ENCODE results near the gene MED13L.
"Not testable (repeated sequence)": the region's sequence is repeated elsewhere in the genome, so short reads cannot be mapped to it uniquely, and the experiment has no call there.

The MED13L gene

DNA sequence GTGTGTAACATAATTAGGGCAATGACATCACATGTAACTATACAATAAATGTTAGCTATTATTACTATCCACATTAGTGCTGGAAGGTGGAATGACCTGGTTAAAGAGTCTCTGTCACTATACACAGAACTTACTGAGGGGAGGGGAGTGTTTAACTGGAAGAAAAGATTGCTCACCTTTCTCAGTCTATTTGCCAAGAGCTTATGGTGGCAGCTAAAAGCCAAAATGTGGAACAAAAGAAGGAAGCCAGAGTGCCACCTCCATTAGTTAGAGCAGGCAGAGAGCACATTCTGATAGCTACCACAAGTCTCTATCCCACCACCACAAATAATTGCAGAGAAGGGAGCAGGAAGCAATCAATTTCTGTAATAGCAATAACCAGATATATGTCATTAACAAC is 124.4 kb downstream of the MED13L start:
- no peak for DNase-seq (ENCODE audit: low spot score)

DNA sequence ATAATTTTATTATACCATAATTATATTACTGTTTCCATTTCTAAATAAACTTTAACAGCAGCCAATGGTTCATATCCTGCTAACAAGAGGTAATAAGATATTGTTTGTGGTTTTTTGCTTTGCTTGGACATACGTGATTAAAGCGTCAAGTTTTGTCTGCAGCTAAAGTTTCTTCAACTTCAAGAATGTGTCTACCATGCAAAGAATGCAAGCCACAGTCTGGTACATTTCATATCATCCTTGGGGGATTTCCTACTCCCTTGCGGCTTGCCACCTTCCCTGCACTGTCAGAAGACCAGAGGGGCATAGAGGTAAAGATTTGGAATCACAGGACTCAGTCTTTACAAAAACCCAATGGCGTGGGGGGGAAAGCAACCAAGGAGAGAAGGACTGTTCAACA is 125.2 kb downstream of the MED13L start:
- no peak for DNase-seq (ENCODE audit: low spot score)

DNA sequence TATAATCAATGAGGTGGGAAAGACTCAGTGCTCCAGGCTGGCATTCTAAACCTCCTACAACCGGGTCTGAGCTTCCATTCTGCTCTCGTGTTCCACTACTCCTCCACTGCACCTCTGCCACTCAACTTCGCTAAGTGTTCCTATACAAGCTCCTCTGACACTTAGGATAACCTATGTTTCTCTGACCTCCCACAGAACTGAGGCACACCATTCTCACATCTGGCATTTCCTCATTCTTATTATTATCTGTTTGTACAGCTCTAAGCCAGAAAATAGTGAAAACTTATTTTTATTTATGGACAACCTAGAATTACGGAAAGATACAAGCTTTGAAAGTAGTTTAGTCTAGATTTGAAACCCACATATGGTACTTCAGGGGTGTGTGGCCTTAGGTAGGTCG is 127.0 kb downstream of the MED13L start:
- DNase-seq (ENCODE audit: low spot score), result no peak

DNA sequence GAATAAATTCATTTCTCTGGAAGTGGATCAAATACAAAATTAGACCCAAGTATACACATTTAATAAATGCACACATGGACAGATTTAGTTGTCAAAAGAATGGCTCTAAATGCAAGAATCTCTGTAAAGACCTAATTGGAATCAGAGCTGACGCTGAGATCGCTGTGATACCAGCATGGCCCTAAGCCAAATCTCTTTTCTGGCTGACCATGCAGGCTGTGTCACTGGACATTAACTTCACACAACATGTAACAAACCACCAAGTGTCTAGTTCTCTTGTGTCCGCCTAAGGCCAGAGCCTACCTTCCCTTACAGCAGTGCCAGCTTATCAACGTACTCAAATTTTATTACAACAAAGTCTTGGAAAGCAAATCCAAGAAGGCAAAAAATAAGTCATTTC is 127.5 kb downstream of the MED13L start:
- no peak for DNase-seq (ENCODE audit: low spot score)

DNA sequence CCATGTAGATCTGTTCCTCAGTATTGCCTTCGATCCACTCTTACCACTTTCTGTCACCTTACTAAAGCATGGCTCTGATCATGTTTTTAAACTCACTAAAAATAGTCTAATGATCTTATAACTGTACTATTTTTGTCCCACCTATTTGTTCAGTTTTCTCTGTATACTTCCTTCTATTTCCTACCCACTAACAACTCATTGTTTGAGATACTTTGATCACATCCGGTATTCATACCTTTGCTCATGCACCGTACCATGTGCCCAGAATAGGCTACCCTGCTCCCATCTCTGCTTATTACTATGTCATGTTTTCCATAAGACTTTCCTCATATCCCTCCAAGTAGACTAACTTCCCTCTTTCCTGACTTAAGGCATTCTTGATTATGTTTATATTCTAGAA is 128.6 kb downstream of the MED13L start:
- no peak for DNase-seq (ENCODE audit: low spot score)

DNA sequence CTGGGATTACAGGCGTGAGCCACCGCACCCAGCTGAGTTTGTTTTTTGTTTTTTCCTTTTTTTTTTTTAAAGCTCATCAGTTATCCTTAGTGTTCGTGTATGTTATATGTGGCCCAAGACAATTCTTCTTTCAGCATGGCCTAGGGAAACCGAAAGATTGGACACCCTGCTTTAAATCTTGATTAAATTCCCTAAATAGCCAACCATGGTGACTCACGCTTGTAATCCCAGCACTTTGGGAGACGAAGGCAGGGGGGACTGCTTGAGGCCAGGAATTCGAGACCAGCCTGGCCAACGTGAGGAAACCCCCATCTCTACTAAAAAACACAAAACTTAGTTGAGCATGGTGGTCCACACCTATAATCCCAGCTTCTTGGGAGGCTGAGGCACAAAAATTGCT is 131.1 kb downstream of the MED13L start:
- no peak for DNase-seq (ENCODE audit: low spot score)

DNA sequence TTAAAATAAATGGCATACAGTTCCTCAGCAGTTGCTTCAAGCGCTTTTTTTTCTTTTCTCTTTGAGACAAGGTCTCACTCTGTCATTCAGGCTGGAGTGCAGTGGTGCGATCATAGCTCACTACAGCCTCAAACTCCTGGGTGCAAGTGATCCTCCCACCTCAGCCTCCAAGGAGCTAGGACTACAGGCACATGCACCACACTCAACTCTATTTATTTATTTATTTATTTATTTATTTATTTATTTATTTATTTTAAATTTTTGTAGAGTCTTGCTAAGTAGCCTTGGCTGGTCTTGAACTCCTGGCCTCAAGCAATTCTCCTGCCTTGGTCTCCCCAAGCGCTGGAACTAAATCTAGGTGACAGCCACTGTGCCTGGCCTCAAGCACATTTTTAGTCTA is 132.0 kb downstream of the MED13L start:
- no peak for DNase-seq (ENCODE audit: low spot score)

DNA sequence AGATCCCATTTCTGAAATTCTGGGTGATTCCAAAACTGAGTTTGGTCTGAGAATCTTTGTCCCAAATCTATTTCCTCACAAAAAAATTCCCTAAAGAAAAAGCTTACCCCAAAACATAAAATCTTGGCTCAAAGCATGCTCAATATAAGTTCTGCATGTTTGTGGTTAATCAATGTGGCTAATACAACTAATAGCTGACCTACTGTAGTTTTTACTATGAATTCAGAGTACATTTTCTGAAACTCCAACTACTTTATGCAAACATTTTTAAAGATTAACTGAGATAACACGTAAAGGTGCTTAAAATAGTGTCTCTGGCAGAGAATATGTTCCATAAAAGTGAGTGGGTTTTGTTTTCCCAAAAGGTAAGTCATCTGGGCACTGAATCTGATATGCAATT is 133.1 kb downstream of the MED13L start:
- no peak for DNase-seq (ENCODE audit: low spot score)

DNA sequence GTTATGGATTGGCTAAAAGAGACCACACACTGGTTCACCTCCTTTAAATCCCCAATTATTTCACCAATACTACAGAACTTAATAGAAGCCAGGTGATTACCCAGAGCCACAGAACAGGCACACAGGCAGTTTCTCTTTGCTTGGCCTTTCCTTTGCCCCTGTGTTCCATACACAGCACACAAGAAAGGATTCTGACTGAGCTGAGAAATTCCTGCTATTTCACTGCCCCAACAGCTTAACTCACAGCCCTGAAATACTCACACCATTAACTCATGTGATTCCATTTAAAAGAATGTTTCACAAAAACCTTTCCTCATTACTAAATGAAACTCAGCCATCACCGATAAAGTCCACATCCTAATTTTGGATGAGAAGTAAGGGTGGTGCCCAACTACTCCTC is 133.6 kb downstream of the MED13L start:
- no peak for DNase-seq (ENCODE audit: low spot score)

DNA sequence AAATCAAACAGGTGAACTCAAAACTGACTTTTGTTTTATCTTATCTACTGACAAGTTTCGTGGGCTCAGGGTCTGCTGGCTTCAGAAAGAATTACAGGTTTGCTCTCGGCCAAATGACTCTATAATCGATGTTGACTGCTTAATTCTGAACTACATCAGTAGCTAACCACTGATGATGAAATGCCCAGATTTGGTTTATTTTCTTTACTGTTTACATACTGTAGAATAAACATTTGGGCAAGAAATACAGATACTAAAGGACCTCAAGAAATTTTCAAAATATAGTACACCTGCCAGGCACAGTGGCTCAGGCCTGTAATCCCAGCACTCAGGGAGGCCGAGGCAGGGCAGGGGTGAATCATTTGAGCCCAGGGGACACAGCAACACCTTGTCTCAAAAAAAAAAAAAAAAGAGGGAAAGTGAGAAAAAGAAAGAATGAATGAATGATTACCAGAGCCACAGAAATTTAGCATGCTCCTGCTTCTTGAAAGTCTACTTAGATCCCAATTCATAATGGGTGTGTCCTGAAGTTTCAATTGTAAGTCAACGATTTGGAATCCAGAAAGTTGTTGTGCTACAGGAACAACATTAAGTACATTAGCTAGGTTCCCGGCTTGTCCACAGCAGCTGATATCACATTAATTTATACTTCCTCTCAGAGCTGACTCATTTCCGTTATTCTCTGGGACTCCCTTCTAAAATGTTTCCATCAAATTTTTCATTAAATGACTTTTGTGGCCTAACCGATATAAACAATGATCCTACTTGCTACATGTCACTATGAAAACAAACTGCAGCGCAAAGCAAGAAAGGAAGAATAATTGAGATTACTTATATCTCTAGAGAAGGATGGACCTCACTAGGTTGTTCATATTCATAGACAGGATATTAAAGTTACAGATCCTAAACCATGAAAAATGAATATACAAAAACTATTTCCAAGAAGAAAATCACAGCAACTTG is 134.3 kb downstream of the MED13L start:
- DNase-seq (ENCODE audit: low spot score), result no peak

DNA sequence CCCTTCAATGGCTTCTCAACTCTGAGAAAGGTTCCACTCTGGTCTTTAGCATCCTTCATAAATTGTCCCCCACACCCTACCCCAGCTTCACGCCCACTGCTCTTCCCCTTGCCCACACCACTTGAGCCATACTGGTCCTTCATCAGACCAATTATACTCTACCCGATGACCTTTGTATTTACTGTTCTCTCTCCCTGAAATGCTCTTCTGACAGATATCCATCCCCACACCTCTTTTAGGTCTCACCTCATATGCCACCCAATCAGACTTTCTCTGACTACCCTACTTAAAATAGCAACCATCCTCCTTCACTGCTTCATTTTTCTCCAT is 135.7 kb downstream of the MED13L start:
- no peak for DNase-seq (ENCODE audit: low spot score)

DNA sequence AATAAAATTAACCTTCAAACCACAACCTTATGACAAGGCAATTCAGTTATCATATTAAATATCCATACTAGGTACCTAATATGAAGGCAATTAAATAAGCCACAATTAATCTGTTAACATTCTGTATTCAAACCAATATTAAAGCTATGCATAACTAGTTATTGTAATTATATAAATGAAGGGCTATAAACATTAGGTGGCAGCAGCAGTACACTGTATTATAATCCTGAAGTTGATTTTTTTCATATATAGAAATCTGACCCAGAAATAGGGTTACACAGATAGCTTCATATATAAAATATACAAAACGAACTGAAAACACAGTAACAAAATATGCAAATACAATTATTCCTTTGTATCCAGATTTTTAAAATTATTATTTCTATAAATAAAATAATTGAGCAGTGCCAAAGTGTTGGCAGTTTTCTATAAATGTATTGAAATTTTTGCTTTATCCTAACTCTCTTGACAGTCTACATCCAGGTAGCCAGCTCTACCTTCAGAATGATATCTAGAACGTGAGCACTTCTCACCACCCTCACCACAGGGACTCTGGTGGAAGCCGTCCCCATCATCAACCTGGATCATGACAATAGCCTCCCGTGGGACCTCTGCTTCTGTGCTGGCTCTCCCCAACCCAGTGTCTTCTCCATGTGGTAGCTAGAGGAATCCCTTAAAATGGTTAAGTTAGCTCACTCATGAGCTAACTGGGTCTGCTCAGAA is 136.2 kb downstream of the MED13L start:
- DNase-seq (ENCODE audit: low spot score), result no peak

DNA sequence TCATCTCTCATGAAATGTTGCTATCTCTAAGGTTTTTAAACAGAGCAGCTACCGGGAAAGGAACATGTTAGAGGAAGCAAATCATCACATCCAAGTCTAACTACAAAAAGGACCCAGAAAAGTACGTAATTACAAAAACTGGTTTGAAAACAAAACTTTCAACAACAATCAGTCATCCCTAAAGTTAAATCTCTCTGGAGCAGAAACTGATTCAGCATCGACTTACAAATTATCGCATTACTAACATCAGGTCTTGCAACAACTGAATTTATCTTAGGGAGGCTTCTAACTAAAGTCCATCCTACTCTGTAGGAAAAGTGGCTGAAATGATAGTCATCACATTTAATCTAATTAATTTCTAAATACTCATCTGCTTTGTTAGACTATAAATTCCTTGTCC is 137.0 kb downstream of the MED13L start:
- DNase-seq (ENCODE audit: low spot score), result no peak

DNA sequence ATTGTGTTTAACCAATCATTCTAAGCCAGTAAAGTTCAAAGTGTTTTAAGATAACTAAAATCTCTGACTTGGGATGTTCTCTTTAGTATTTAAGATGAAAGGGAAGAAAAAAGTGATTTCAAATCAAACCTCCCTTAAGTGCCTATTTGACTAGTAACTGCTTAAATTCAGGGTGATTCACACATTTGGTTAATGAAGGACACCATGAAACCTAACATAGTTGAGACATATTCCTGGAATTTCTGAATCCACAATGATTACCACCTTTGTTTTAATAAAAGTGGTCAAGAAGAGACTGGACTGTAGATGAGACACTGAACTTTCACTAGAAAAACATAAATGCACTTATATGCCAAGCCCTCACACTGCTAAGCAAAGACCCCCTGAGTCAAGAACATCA is 138.7 kb downstream of the MED13L start:
- no peak for DNase-seq (ENCODE audit: low spot score)

DNA sequence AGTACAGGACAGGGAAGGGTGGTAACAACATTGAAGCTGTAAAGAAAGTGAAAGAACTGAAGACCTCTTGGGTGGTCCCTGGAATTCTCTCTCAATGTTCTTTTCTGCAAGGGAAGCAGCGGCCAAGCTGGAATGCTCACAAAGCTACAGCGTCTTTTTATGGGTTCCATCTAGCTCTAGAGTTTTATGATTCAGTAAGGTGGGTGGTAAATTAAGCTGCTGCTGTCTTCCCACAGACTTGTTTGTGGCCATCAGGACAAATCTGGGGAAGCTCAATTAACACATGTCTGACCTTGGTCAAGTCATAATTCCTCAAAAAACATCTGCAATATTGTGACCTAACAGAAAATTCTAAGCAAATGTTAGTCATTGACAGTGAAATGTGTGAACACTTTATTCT is 139.1 kb downstream of the MED13L start:
- no peak for DNase-seq (ENCODE audit: low spot score)

DNA sequence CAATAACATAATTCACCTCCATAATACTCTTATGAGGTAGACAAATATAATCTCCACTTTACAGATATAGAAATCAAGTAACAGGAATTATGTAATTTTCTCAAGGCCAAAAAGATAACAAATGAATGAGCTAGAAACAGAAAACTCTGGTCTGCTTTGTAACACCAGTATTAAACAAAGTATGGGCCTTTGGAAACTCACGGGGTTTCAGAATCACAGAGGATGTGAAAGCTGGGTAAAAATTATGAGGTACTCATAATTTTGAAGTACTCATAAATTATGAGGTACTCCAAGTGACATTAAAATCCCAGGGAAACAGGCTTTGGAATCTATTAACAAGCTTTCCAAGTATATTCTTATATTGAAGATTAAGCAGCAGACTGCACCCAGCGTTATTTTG is 140.2 kb downstream of the MED13L start:
- no peak for DNase-seq (ENCODE audit: low spot score)

DNA sequence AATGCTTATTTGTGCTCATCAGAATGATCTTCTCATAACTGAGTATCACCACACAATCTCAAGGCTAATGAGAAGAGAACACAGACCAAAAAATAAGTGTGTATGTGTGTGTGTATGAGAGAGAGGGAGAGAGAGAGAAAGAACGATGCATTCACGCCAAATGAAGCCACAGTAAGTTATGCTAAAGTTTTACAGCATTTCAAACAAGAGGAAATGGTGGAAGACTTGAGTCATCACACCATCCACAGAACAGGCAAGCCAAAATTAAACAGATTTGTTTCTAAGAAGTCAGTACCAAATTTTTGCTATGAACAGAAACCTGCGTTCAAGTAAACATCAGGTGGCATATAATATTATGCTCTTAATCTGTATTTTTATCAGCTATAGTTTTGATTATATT is 141.2 kb downstream of the MED13L start:
- no peak for DNase-seq (ENCODE audit: low spot score)

DNA sequence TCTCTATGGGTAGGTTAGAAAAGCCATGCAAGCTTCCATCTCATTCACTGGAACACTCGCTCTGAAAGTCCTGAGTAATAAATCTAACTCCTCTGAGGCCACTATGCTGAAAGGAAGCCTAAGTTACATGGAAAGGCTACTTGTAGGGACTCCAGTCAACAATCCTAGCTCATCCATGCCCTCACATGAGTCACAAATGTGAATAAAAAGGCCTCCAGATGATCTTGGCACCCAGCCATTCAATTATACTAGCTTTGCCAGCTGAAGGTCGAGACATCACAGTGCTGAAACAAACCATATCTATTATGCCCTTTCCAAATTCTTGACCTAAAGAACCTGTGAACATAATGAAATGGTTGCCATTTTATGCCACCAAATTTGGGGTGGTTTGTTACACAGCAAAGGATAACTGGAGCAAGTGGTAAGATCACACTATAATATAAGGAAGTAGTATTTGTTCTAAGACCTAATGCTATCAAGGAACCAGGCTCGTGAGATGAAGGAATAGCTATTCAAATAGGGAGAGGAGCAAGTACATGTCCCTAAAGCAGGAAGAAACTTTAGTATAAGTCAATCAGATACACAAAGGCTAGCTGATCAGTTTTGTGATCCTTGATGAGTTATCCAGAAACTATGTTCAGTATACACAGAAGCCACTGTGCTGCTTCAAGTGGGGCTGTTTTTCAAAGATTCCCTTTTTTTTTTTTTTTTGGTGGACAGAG is 142.1 kb downstream of the MED13L start:
- peak; percentile 61 for DNase-seq (ENCODE audit: low spot score)

DNA sequence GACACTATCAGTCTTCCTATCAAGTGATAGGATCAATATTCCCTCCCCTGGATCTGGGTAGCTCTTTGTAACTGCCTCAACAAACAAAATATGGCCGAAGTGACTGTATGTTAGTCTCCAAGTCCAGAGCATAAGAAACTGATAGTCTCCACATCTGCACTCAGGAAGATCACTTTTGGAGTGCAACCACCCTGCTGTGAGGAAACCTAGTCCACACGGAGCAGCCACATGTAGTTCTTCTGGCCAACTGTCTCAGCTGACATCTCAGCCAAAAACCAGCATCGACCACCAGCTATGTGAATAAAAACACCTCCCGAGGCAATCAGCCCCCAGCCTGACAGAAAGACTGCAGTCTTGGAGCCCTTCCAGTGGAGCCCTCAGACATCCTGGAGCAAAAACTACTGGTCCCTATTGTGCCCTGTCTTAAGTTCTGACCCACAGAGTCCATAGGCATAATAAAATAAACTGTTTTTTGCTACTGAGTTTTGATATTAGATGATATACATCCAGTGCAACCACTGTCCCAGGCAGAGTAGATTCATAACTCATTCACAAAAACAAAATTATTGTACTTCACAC is 143.8 kb downstream of the MED13L start:
- DNase-seq (ENCODE audit: low spot score), result no peak

DNA sequence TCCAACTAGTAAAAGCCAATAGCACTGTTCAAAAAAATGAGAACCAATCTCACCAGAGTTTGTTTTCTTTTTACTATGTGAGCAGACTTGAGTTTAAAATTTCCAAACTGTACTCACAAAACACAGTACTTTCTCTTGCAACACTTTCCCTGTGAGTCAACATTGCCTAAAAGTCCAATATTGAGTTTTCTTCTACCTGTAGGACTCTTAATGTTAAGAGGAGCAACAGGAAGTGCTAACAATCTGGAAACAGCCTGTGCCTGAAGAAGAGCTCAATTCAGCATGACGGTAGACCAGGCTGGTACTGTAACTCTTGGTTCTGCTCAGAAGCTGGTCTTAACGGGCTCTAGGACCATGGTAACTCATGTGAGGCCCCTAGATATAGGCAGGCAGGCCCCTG is 144.3 kb downstream of the MED13L start:
- no peak for DNase-seq (ENCODE audit: low spot score)

DNA sequence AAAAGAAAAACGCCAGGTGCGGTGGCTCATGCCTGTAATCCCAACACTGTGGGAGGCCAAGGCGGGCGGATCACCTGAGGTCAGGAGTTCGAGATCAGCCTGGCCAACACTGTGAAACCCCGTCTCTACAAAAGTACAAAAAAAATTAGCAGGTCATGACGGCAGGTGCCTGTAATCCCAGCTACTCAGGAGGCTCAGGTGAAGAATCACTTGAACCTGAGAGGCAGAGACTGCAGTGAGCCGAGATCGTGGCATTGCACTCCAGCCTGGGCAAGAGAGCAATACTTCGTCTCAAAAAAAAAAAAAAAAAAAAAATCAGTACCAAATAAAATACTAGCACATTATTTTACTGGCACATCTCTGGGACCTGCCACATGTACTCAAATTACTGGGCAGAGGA is 145.5 kb downstream of the MED13L start:
- DNase-seq (ENCODE audit: low spot score), result not testable (repeated sequence)

DNA sequence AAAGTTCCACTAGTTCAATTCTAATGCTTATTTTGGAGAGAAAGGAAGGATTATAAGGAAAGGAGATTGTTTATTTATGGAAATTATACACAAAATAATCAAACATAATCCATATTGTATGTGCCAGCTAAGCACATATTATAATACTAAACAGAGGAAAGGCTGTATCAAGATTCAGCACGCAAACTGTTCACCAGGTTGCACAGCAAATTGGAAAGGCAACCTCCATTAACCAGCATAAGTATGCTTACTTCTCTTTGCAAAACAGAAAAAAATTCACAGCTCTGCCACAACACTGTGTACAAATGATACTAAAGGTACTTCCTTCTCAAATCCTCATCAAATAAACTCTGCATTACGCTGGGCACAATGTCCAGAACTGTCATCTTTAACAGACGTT is 146.3 kb downstream of the MED13L start:
- DNase-seq (ENCODE audit: low spot score), result no peak

DNA sequence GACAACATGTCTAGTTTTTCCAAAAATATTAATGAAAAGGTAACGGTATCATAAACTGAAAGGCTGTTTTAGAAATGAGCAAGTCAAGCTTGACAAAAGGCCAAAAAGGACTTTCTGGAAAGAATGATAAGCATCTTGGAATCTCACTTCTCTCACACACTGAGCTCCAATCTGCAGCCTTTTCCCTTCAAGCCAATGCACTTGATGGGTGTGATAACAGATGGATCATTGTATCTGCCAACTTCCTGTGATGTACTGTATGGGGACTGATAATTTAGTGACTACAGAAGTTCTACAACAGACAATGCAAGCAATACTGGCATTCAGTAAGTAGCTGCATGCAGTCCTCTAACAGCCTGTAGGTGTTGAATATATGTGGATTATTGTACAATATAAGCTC is 147.1 kb downstream of the MED13L start:
- no peak for DNase-seq (ENCODE audit: low spot score)

Data from LoVo (cell line).